ENCODE measurements around the gene ATP2A1. TPM values are rescaled to one million over a fixed set of nuclear protein-coding genes. Genes with fewer than 3 reads are reported as not detected.

ATP2A1 gene
- total and polyA plus RNA-seq, 2 of the 4 experiments (the other 2 are of a cell fraction): under 0.01 to 0.63 TPM

- DNase-seq: peak; percentile 76
- H2BK20ac ChIP-seq (ENCODE audit: low read depth, low read length): no peak overlapping the region
- peaks cover 37% of the 10 kb centered on the region for H3K36me3 ChIP-seq (ENCODE audit: control insufficient read depth, insufficient read depth, low read length)
- TF ChIP-seq POLR2A (IDR thresholded peaks at IDR 0.05; ENCODE audit: low read depth, low read length) (no peak), USF2 (IDR thresholded peaks at IDR 0.05; ENCODE audit: low read depth, low read length) (peak; percentile 48; the same call in 1 of the 2 replicates)
- intact Hi-C loops (cut with micrococcal nuclease) (loop anchor here (5.0 kb wide), 1 partner anchor 33 kb away; no protein-coding TSS in a partner anchor), in situ Hi-C loops (cut with MboI; ENCODE audit: low sequenced_read_pairs) (no loop called here), dilution Hi-C loops (cut with HindIII; ENCODE audit: low sequenced_read_pairs, unreplicated experiment) (no loop called here)
- no peak overlapping the region for H2BK15ac ChIP-seq (ENCODE audit: low read depth, low read length)
- no peaks in the 10 kb centered on the region; the same call in 1 of the 2 replicates for H3K9me1 ChIP-seq (ENCODE audit: insufficient read depth, low read length)
- H3K27me3 ChIP-seq (ENCODE audit: control insufficient read depth, insufficient read depth, low read length): no peaks in the 10 kb centered on the region
- H3K14ac ChIP-seq (replicated peaks; ENCODE audit: low read depth, low read length): no peak overlapping the region
- H2AK5ac ChIP-seq (ENCODE audit: low read depth, low read length): no peak overlapping the region; the same call in 1 of the 2 replicates
- no peak overlapping the region for H2BK120ac ChIP-seq (ENCODE audit: low read depth, low read length)
- CTCF ChIA-PET: no interaction called here
- POLR2A ChIA-PET (ENCODE audit: unreplicated experiment): no interaction called here
- H4K91ac ChIP-seq (ENCODE audit: insufficient read depth, low read depth, low read length): no peak overlapping the region
- no peak overlapping the region for H3K56ac ChIP-seq (ENCODE audit: extremely low read depth, insufficient read depth, low read length)
- no peak overlapping the region for H4K8ac ChIP-seq (ENCODE audit: low read depth in 2 of 2, low read length in 2 of 2)
- ATAC-seq (ENCODE audit: low read depth): peak; percentile 42
- no peak overlapping the region for H3K4ac ChIP-seq (ENCODE audit: low read depth, low read length)
- BruUV-seq (replicated peaks): no TSS peak
- H3K23ac ChIP-seq (ENCODE audit: low read depth, low read length): no peak overlapping the region
- H3K18ac ChIP-seq (ENCODE audit: low read depth, low read length): no peak overlapping the region
- H3K27ac ChIP-seq (ENCODE audit: insufficient read depth, low read length): no peak overlapping the region
- H3K4me1 ChIP-seq (ENCODE audit: control insufficient read depth, insufficient read depth, low read length): no peaks in the 10 kb centered on the region
- no peak overlapping the region for H4K5ac ChIP-seq (ENCODE audit: low read depth, low read length)
- H3K79me1 ChIP-seq (ENCODE audit: low read depth in 1 of 2, low read length in 2 of 2): 0 out of 4 replicates have a peak, but pooled peaks cover 0 to 6% of the 10 kb centered on the region in 2 experiments
- no peak overlapping the region for H3K4me3 ChIP-seq (ENCODE audit: insufficient read depth, low read depth, low read length)
- H4K20me1 ChIP-seq (ENCODE audit: insufficient read depth, low read length): no peaks in the 10 kb centered on the region
- no peaks in the 10 kb centered on the region for H3K9me3 ChIP-seq (ENCODE audit: control insufficient read depth, insufficient read depth, low read length)
- no peak overlapping the region for H2BK5ac ChIP-seq (ENCODE audit: low read depth, low read length, poor library complexity, severe bottlenecking)
- no peak overlapping the region for H2AFZ ChIP-seq (replicated peaks; ENCODE audit: low read length, poor library complexity)
- H3K4me2 ChIP-seq (ENCODE audit: low read depth, low read length): no peak overlapping the region
- H2AK9ac ChIP-seq (replicated peaks; ENCODE audit: low read depth, low read length, poor library complexity): no peak overlapping the region
- H3K9ac ChIP-seq (ENCODE audit: low read depth, low read length): no peak overlapping the region
Measured at GRCh38 chr16:28915181-28915580, 36.9 kb downstream of the ATP2A1 start.
